Measurements from ENCODE around the gene TAS2R9. TPM values are rescaled to one million over a fixed set of nuclear protein-coding genes. Genes with fewer than 3 reads are reported as not detected.
"Not testable (repeated sequence)": the region's sequence is repeated elsewhere in the genome, so short reads cannot be mapped to it uniquely, and the experiment has no call there.

Gene TAS2R9, protein sequence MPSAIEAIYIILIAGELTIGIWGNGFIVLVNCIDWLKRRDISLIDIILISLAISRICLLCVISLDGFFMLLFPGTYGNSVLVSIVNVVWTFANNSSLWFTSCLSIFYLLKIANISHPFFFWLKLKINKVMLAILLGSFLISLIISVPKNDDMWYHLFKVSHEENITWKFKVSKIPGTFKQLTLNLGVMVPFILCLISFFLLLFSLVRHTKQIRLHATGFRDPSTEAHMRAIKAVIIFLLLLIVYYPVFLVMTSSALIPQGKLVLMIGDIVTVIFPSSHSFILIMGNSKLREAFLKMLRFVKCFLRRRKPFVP
- total RNA-seq (2014; rRNA removed; shearing (Covaris generic)): not detected in 2 replicates

DNA sequence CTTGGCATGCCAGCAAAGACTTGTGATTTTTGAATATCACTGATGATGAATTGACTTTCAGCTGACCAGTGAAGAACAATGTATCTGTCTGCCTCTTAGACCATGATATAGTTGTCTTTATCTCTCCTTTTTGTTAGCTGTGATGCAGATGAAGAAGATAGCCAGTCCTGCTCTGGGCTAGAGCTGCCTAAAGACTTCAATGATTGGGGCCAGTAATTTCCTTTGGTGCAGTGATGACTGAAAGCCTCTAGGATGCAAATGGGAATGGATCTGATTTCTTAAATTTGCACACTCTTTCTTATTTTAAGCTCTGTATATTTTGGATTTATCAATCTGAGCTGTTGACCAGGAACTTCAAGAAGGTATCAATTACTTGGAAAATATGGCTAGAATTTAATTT, at the start of gene TAS2R9:
Gene TAS2R9 (minus strand): TSS at position 101 of the 400 bp plus-strand sequence. CDS start 93 bp downstream, at position 8.
- no peak for DNase-seq (ENCODE audit: low spot score)

DNA sequence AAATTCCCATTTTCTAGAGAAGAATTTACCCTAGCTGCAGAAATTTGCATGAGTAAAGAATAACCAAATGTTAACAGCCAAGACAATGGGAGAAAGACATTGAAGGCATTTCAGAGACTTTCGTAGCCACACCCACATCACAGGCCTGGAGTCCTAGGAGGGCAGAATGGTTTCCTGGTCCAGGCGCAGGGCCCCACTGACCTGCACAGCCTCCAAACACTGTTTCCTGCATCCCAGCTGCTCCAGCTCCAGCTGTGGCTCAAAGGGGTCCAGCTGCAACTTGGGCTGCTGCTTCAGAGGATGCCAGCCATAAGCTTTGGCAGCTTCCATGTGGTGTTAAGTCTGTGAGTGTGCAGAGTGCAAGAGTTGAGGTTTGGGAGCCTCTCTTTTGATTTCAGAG, 45.8 kb upstream of the TAS2R9 start:
- DNase-seq (ENCODE audit: low spot score): no peak

DNA sequence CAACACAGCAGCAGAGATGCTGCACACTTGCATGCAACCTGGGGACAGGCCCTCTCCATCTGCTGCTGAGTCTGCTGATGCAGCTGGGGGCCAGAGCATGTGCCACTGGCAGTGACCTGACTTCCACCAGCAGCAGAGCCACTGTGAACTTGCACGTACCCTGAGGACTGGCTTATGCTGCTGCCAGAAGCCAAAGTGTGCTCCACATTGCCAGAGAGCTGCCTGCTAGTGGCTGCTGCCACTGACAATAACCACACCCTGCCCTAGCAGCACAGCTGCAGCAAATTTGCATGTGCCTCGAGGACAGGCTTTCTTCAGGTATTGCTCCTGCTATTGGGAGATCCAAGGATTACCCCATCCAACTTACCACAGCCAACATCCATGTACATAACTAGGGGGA, 43.8 kb upstream of the TAS2R9 start:
- no peak for DNase-seq (ENCODE audit: low spot score)

DNA sequence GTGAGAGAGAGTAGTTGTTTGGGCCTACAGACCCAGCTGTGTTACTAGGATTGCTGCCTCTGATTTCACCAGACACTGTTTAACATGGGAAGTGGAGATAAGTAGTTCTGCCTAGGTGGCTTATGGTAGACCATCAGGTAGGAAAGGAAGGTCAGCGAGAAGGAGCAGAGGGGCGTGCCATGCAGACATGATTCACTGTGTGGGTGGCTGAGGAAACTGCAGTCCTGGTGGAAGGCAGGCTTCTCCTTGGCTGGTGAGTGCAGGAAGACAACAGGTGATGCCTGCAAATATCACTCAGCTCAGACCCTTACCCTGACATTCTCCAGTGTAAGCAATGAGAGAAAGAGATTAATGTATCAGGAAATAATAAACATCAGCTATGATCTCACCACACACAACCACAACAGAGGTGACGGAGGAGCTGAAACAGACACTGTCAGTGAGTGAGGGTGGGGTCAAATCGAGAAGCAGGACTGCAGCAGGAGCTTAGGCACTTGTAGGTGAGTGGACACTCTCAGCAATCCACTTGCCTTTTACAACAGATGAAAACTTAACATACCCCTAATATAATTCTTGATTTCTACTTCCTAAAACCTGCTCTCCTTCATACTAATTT, 41.4 kb upstream of the TAS2R9 start:
- no peak for DNase-seq (ENCODE audit: low spot score)

DNA sequence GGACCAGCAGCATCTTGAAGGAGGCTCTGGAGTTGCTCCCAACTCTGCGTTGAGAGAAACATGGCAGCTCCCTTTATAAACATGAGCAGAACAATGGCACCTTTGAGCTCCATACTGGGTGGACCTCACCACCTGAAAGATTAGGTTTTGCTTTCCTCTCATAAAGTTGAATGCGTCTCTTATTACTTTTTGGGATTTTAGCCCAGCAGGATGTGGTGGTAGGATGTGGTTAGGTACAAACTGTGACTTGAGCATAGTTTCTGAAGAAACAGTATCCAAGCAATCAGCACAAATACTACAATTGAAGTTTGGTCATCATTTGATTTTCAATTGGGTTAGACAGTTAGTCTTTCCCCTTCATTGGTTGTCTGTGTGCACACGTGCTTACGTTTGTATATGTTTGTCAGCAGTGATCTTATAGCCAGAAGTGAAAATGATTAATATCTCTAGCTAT, 39.5 kb upstream of the TAS2R9 start, which contains the start of gene PRR4:
Gene PRR4 (minus strand): TSS at position 51 of the 454 bp plus-strand sequence. CDS start 38 bp downstream, at position 13.
- DNase-seq (ENCODE audit: low spot score): peak; percentile 70

DNA sequence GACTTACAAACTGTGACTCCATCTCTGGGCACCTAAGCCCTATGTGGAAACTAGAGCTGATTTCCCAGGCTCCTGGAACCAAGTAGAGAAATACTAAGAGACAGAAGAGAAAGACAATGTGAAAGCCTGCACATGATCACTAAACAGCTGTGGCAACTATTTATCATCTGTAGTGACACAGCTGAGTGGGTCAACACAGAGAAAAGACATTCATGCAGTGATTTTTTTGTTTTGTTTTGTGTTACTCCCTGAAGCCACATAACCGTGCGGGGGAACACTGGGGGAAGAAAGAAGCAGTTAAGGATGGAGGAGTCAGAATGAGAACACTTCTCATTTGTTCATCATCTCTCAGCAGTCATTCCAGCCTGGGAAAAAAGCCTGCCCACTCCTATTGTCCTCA, 37.8 kb upstream of the TAS2R9 start:
- DNase-seq (ENCODE audit: low spot score): no peak

DNA sequence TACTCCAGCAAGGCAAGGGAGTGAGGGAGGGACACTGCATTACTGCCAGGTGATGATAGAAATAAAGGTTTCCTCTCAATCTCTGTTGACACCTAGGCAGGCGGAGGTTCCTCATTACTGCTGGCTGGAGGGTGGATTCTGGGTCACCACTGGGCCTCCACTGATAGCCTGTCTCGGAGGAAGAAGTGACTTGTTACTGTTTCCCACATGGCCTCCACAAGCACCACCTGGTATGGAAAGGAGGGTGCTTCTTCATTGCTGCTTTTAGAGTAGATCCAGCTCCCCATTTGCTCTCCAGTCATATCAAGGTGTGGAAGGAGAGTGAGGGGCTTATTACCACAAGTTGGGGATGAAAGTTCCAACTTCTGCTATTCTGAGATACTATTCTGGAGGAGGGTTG, 32.9 kb upstream of the TAS2R9 start:
- no peak for DNase-seq (ENCODE audit: low spot score)

DNA sequence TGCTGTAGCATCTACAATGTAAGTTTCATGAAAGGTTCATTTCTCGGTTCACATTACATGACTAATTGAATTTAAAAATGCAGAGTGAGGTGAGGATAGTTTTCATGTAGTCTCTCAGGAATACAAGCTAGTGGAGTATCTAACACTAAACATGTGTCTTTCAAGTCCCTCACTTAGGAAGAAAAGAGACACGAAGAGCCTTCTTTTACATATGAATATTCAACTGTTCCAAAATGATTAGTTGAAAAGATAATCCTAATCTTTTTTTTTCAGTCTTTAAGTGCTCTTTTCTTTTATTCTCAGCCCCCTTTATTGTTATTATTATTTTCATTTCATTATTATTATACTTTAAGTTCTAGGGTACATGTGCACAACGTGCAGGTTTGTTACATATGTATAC, 28.5 kb upstream of the TAS2R9 start:
- DNase-seq (ENCODE audit: low spot score): no peak

DNA sequence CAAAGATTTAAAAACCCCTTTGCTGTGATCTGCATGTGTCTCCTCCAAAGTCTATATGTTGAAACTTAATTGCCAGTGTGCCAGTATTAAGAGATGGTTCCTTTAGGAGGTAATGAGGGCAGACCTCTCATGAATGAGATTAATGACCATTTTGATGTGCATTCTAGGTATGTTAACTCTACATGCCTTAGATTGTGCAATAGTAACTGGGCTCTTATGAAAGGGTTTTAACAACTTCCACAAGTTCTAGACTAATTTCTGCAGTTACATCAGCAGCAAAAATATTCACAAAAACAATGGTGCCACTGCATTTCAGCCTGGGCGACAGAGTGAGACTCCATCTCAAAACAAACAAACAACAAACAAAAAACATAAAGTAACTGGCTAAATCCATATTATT, 20.0 kb upstream of the TAS2R9 start:
- no peak for DNase-seq (ENCODE audit: low spot score)

DNA sequence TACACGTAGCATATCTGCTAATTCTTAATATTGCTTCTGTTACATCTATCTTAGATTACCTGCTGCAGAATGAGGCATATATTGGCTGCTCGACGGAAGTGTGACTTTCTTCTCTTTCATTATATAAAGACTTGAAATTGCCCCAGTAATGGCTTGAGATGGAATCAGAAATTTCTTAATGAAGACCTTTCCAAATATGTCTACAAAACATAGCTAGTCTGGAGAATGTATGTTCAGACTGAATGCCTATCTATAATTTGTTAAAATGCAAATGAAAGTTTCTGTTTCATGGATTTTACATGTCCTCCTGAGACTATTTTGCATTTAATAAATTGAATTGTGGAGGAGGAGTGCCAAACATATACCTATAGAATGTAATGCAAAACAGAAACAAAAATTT, 16.3 kb upstream of the TAS2R9 start, which contains the start of gene TAS2R10:
Gene TAS2R10 (minus strand): TSS at position 101 of the 400 bp plus-strand sequence. CDS start 89 bp downstream, at position 12.
- DNase-seq (ENCODE audit: low spot score): no peak

DNA sequence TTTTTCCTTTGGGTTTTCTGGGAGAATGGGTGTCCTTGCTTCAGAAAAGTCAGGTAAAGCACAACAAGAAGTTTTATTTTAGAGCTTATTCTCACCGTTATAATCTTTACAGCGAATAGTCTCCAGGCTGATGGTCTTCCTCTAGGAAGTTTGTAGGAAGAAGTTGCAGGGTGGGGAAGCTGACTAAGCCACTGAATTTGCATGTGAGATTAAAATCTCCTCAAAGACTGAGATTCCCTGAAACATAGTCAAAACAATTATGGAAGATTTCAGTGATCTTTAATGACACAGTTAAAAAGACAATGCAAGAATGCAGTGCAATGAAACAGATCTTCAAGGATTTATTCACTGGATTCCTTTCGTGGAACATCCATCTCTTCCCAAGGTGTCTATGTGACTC, 15.0 kb upstream of the TAS2R9 start:
- DNase-seq (ENCODE audit: low spot score): no peak

DNA sequence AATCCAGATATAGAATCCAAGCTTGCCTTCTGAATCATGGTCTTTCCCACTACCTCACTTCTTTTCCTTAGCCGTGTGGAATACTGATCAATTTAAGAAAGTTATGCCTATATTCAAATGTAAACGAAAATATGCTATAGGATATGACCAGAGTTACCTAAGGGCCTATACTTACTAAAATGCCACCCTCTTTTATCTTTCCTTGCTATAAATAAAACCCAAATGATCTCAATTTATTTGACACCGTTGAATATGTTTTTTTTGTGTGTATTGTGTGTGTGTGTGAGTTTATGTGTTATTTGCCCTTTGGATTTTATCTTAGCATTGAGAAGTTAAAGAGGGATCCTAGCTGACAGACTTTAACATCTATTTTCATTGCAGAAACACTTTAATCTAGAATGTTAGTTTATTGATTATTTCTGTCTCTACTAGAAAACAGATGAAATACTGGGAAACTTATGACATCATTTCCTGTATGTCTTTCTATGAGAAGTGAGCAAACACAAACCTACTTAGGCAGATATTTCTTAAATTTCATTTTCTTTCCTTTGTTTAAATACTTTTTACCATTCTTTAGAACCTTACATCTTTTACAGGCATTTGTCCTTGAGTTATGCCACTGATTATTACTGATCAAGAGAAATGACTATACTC, 2.0 kb upstream of the TAS2R9 start:
- no peak for DNase-seq (ENCODE audit: low spot score)

DNA sequence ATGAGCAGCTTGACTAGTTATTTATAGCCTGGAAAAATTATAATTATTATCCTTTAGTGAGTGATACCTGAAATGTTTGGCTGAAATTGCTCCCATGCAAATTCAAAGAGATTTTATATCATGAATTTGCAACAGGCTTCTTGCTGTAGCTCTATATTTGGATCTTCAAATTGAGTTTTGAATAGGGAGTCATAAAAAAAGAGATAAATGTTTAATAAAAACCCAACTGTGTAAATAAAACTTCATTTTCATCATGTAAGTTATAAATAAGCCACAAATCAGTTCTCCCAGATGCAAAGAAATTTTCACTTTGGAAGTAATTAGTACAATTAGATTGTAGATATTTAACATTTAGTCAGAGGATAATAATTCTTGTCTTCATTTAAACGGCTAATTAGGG, 2.8 kb downstream of the TAS2R9 start, which contains the start of gene TAS2R8:
Gene TAS2R8 (minus strand): TSS at position 101 of the 400 bp plus-strand sequence. CDS start 306 bp downstream, outside the sequence.
- no peak for DNase-seq (ENCODE audit: low spot score)

DNA sequence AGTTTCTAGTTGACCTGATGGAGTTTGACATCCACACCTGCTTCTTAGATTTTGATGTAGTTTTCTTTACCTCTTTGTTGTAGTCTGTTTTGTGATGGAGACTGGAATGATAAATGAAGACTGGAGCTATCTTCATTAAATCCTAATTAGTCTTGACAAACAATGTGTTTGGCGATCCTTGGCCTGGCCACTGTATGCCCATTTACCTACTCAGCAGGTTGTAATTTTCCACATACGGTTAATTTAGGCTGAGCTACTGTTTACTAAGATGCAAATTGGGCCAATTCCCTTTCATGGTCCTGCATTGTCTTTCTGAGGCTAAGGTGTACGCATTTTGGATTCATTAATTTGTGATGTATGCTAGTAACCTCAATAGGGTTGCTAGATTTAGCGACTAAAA, 7.4 kb downstream of the TAS2R9 start, which contains the start of gene TAS2R7:
Gene TAS2R7 (minus strand): TSS at position 41 of the 400 bp plus-strand sequence. CDS start 57 bp downstream, outside the sequence.
- no peak for DNase-seq (ENCODE audit: low spot score)

DNA sequence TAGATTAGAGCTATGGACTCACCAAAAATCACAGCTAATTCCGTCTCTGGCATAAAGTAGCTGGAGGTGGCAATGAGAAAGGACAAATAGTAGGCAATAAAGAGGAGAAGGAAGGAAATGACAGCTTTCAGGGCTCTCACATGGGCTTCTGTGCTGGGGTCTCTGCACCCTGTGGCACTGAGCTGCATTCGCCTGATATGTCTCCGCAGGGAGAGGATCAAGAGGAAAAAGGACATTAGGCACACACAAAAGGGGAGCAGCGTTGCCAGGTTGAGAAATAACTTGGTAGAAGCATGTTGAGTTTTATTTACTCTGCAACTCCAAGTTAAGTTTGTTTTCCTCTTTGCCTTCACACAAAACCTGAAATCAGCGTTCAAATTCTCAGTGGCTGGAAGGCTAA, 8.2 kb downstream of the TAS2R9 start:
- no peak for DNase-seq (ENCODE audit: low spot score)

DNA sequence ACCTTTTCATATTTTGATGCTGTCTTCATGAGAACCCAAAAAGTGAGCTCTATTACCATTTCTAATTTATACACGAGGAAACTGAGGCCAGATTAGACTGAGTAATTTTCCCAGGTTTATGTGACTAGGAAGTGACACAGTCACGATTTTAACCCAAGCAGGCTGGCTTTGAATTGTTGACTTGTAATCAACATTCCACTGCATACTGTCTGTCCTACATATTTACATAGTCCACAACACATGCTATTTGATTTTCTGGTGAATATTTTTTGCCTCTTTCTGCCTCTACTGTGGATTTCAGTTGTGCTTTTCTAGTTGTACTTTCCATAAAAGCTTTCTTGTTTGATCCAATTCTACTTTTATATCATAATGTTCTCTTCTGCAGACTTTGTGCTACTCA, 15.7 kb downstream of the TAS2R9 start:
- no peak for DNase-seq (ENCODE audit: low spot score)

DNA sequence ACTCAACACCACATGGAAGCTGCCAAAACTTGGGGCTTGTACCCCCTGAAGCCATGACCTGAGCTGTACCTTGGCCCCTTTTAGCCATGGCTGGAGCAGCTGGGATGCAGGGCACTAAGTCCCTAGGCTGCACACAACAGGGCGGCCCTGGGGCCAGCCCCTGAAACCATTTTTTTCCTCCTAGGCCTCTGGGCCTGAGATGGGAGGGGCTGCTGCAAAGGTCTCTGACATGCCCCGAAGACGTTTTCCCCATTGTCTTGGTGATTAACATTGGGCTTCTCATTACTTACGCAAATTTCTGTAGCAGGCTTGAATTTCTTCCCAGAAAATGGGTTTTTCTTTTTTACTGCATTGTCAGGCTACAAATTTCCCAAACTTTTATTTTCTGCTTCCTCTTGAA, 18.2 kb downstream of the TAS2R9 start:
- DNase-seq (ENCODE audit: low spot score): not testable (repeated sequence)

DNA sequence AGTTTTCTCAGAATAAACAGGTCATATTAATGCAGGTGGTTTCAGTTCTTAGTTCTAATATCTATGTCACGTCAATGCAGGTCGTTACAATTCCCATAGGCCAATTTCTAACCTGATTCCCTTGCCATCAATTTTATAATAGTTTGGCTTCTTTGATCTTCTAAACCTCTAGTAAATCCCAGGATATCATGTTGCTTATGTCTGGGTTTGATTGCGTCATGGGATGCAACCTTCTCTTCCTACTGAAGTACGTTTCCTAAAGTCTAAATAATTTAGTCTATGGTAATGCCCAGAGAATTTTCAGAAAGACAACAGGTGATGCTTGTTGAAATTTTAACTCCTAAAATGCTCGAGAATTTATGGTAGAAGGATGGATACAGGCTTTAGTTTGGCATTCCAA, 26.7 kb downstream of the TAS2R9 start:
- DNase-seq (ENCODE audit: low spot score): no peak

DNA sequence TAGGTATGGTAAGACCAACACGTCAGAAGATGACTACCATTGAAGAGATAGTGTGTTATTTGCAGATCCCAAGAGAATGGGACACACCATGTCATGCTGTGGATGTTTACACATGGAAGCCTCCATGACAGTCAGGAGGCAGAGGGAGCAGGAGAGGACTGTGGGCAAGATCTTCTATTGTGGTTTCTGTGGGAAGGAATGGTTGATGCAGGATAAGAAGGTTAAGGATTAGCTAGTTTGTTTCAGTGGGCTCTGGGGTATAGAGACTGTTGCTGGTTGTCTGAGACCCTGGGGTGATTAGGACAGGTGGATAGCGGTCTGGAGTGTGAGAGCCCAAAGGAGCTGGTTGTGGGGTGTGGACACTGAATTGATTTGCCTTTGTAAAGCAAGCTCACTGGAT, 30.9 kb downstream of the TAS2R9 start:
- DNase-seq (ENCODE audit: low spot score): no peak

DNA sequence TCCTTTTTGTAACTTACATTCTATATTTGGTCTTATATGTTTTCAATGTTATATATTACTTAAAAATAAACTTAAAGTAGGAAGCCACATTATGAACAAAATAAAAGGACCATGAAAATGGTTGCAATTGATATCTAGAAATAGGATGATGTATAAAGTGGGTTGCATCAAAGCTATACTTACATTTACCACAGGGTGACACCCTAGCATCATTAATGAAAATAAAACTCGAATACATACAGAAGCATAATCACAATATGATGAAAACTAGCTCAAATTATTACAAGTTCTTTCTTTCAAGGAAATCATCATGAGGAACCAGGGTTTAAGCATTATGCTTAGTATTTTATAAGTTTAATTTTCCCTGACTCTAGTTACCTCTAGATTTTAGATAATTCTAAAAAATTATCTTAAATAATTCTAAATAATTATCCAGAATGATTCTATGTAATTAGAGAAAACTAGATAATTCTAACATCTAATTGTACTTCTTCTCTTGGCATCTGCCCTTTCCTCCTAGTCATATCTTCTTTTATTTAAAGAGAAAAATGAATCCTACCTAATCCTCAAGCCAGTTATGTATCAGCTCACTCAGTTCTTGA, 38.7 kb downstream of the TAS2R9 start:
- DNase-seq (ENCODE audit: low spot score): peak; percentile 37

DNA sequence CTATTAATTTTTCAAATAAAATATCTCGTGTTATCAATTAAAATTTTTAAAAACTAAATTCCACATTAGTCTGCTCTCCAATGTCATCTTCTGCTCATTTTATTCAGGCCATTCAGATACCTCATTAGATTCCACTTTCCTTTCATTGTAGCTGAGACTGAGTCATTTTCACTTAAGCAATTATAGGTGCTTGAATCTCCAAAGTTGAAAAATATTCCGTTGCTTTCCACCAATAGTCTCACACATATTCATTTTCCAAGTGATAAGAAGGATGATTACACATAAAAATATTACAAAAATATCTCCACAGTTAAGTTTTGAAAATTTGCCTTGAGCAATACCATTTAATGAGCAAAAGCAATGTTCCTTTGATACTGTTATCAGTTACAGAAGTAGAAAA, 50.3 kb downstream of the TAS2R9 start:
- DNase-seq (ENCODE audit: low spot score): no peak

All from H4 (cell line).